NCI-H187 treated with DMSO at 0.1 percent for 48 hours (cell line): ENCODE results near the gene AP3D1.
"Not testable (repeated sequence)": the region's sequence is repeated elsewhere in the genome, so short reads cannot be mapped to it uniquely, and the experiment has no call there.

ENCODE experiments used
- DNase-seq: peaks from one replicate; lab custom pipeline; 2025; lab: John Stamatoyannopoulos, UW

The AP3D1 gene

GRCh38 chr19:2151339-2152229 lies at the start of gene AP3D1:
TSS of gene AP3D1 (minus strand) at chr19:2151566. CDS start at chr19:2151334, 232 bp downstream.
- peak; percentile 99 for DNase-seq

- not testable (repeated sequence) for DNase-seq
Observed at GRCh38 chr19:2200624-2201294, 49.4 kb upstream of the AP3D1 start.

GRCh38 chr19:2199861-2200623 lies 48.7 kb upstream of the AP3D1 start:
- DNase-seq, result no peak

- DNase-seq, result no peak
Observed at GRCh38 chr19:2199215-2199614, 47.8 kb upstream of the AP3D1 start.

DNA sequence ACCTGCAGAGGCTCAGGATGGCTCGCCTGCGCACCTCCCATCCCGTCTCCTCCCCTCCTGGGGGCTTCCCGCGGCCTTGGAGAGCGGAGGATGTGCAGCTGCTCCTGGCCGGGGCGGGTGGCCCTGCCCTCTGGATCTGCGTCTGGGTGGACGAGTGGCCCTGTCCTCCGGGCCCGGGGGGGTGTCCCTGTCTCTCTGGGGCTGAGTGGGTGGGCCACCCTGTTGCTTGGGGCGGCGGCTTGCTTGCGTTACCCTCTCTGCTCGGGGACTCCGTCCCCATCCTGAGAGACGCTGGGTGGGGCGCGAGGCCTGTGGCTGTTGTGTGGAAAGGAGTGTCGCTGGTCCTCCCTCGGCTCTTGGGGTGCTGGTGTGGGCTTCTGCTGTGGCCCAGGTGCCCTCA lies 47.0 kb upstream of the AP3D1 start:
- DNase-seq, result no peak

DNA sequence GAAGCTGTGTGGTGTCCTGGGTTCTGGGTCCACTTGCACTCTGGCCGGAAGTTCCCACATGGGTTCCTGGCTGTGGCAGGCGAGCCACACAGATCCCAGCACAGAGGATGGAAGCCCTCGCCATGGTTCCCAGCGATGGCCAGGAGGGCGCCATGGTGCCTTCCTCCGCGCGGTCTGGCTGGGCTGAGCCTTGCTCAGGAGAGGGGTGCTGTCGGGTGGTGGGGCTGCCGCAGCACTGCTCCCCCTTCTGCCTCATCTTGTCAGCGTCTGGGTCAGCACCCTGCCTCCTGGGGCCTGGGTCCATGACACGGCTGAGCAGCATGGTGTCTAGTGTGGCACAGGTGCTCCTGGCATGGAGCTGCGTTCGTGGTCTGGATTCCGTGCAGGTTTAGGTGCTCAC lies 45.9 kb upstream of the AP3D1 start:
- DNase-seq, result no peak

- DNase-seq, result no peak
Observed at GRCh38 chr19:2195914-2196313, 44.5 kb upstream of the AP3D1 start.

- no peak for DNase-seq
Observed at GRCh38 chr19:2195361-2195760, 44.0 kb upstream of the AP3D1 start.

DNA sequence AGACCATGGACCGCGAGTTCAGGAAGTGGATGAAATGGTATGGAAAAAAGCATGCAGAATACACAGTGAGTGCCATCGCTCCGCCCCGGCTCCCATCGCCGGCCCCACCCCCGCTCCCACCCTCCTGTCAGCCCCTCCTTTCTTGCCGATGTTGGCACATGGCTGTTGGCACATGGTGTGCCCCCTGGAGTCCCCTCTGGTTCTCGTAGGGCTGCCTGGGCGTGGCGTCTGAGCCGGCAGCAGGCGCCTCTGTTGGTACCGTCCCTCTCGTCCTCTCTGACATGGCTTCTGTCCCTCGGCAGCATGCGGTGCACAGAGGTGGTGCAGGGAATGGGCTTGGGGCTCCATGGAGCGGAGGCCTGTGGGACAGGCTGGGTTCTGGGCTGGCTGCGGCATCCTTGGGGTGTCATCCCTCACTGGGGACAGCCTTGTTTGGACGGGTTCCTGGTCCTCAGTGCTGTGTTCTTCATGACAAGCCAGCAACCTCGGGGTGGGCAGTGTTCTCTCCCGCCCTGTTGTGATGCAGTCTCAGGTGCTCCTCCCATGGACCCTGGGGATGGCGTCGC lies 43.2 kb upstream of the AP3D1 start:
- no peak for DNase-seq

- no peak for DNase-seq
Observed at GRCh38 chr19:2193807-2194206, 42.4 kb upstream of the AP3D1 start.

DNA sequence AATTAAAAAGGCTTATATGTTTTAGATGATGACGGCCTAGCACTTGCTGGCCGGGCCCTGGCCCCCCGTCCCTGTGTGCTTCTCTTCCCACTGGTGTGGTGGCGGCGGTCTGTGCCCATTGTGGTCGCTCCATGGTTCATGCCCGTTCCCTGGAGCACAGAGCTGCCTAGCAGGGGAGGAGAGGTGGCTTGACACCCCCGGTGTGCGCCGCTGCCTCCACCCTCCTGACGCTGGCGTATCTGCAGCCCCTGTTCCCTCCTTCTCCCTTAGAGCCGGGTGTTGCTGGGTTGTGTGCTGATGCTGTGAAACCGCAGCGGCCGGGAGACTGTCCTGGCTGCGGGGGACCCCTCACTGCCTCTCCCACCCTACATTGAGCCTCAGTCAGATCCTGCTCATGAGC lies 41.5 kb upstream of the AP3D1 start:
- DNase-seq, result no peak

DNA sequence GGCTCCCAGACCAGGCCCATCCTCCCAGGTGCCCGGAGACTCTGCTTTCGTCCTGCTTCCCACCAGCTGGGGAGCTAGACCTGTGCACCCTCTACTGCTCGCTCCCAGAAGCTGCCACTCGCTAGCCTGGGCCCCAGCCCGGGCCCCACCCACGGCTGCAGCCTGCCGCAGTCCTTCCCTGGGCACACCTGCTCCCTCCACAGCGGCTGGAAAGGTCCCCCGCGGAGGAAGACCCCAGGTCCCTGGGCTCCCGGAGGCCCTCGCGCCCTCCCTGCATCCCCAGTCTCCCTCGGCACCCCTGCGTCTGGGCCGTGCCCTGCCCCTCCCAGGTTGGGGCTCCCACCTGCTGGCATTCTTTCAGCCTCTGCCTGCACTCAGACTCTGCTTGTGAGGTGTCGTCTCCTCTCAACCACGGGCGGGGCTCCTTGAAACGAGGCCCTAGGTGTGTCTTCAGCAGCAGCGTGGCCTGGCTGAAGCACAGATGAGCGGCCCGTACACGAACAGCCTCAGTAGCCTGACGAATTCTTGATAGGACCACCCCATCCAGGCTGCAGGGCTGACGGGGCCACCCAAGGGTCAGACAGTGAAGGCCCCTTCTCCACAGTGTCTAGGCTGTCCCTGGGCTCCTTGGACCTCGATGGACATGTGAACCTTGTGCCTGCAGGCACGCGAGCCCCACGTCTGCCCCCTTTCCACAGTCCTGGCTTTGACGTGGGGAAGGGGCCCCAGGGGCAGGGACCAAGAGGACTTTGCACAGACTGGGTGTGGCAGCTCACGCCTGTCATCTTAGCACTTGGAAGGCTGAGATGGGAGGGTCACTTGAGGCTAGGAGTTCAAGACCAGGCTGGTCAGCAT lies 40.3 kb upstream of the AP3D1 start:
- DNase-seq, result no peak

GRCh38 chr19:2190848-2191455 lies 39.6 kb upstream of the AP3D1 start:
- DNase-seq, result no peak

GRCh38 chr19:2189880-2190279 lies 38.5 kb upstream of the AP3D1 start:
- no peak for DNase-seq

DNA sequence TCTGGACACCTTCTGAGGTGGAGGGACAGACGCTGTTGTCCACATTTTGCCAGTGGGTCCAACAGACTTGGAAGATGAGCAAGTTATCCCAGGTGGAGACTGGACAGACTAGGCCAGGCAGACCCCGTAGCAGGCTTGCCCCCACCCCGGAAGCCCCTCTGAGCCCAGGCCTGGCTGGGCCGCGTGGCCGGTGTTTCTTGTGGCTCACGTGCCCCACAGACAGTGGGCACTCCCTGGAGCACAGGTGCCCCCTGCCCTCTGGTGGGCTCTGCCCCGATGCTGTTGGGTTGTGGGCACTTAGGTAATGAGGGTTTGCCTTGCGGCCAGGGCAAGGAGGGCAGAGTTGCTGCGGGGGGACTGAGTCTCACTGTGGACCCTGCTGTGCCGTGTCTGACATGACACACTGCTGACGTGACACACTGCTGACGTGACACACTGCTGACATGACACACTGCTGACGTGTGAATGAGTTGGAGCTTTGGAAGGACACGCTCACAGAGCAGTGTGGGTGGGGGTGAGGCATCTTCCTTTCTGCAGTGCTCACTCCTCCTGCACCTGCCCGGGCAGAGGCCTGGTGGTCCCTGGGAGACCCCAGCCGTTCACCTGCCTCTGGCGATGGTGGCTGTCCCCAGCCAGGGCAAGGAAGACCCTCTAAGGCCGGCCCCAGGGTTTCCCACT lies 37.5 kb upstream of the AP3D1 start:
- no peak for DNase-seq

DNA sequence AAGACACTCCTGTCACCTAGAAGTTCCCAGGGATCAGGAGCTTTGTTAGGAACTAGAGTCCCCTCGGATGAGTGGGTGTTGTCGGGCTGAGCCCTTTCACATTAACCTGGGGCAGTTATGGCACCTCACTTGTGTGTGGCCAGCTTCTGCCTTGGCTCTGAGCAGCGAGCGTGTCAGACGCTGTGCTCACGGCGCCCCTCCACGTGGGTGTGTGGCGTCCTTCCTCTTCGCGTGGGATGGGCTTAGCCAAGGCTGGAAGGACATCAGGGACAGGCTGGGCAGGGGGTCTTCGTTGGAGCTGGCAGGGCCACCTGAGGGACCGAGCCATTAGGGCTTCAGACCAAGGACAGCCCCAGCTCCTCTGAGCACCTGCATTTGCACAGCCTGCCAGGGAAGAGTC lies 35.8 kb upstream of the AP3D1 start:
- no peak for DNase-seq

GRCh38 chr19:2186071-2186846 lies 34.9 kb upstream of the AP3D1 start:
- no peak for DNase-seq

DNA sequence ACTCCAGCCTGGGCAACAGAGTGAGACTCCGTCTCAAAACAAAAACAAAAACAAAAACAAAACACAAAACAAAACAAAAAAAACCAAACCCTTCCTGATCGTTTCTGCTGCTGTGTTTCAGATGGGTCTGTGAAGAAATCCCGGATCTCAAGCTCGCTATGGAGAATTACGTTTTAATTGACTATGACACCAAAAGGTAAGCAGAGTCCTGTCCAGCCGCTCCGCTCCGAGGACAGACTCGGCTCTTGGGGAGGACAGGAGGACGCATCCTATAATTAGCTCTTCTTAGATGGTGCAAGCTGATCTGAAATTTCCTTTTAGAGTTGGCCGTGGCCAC lies 34.3 kb upstream of the AP3D1 start:
- no peak for DNase-seq

- DNase-seq, result no peak
Observed at GRCh38 chr19:2184422-2184975, 33.1 kb upstream of the AP3D1 start.
